CD4-positive, alpha-beta T cell (primary cell): ENCODE results near the gene FEM1A. TPM values are rescaled to one million over a fixed set of nuclear protein-coding genes. Genes with fewer than 3 reads are reported as not detected.
"Not testable (repeated sequence)": the region's sequence is repeated elsewhere in the genome, so short reads cannot be mapped to it uniquely, and the experiment has no call there.

Experiments used
- ATAC-seq: fragments of 200-7000 bp; cut with Tn5 transposase; one replicate; pipeline ENCODE4 v1.10.0; 2022; ENCODE audit warnings: mild to moderate bottlenecking; ENCODE audit not compliant: poor library complexity
- CTCF ChIA-PET: fragments of 350-600 bp; sonication (Branson Sonifier 250); formaldehyde crosslinking; loops from one replicate; lab custom pipeline; 2021; ENCODE audit warnings: antibody characterized with exemption, inconsistent platforms; lab: Charles Lee
- POLR2A ChIA-PET: fragments of 350-600 bp; sonication (Branson Sonifier 250); formaldehyde crosslinking; loops from one replicate; lab custom pipeline; 2021; ENCODE audit warnings: antibody characterized with exemption, inconsistent platforms; lab: Charles Lee
- DNase-seq, 14 experiments: peaks; one replicate each; pipeline ENCODE4 v3.0.0-alpha.2; 2013 to 2020; ENCODE audit warnings: mixed read lengths in 2 of 14
- H3K27ac ChIP-seq, 2 donors: one replicate each; pipeline versions ENCODE4 v1.5.1 to v1.7.0; 2013; ENCODE audit warnings: low read length in 2 of 2, low read depth in 1 of 2, mild to moderate bottlenecking in 1 of 2
- H3K27me3 ChIP-seq, 2 experiments: 1 replicate in 1 of 2; 2 replicates in 1 of 2; pipeline versions ENCODE4 v1.6.1 to v1.7.0; 2013; ENCODE audit warnings: low read length in 2 of 2, control low read depth in 1 of 2, mild to moderate bottlenecking in 1 of 2, moderate library complexity in 1 of 2; ENCODE audit not compliant: insufficient read depth in 2 of 2, control insufficient read depth in 1 of 2
- H3K36me3 ChIP-seq: one replicate; pipeline ENCODE4 v1.6.1; 2013; ENCODE audit warnings: low read length, control low read depth; ENCODE audit not compliant: insufficient read depth
- H3K4me1 ChIP-seq: one replicate; pipeline ENCODE4 v1.6.1; 2013; ENCODE audit warnings: low read length, control low read depth; ENCODE audit not compliant: insufficient read depth
- H3K4me3 ChIP-seq: one replicate; pipeline ENCODE4 v1.5.1; 2013; ENCODE audit warnings: mild to moderate bottlenecking, low read length, moderate library complexity
- H3K9me3 ChIP-seq, 2 experiments: 1 replicate in 1 of 2; 2 replicates in 1 of 2; pipeline versions ENCODE4 v1.6.1 to v1.7.0; 2013; ENCODE audit warnings: low read length in 2 of 2, mild to moderate bottlenecking in 2 of 2, control low read depth in 1 of 2, moderate library complexity in 1 of 2; ENCODE audit not compliant: control insufficient read depth in 1 of 2, insufficient read depth in 1 of 2
- H3K27ac Mint-ChIP-seq: one replicate; pipeline ENCODE4 v1.8.0; 2020; ENCODE audit warnings: mixed read lengths
- H3K27me3 Mint-ChIP-seq: one replicate; pipeline ENCODE4 v1.8.0; 2021; ENCODE audit warnings: mixed read lengths
- H3K36me3 Mint-ChIP-seq: one replicate; pipeline ENCODE4 v1.8.0; 2021; ENCODE audit warnings: low read depth, mixed read lengths
- H3K4me1 Mint-ChIP-seq: one replicate; pipeline ENCODE4 v1.8.0; 2021; ENCODE audit warnings: low read depth, mixed read lengths
- H3K4me3 Mint-ChIP-seq: one replicate; pipeline ENCODE4 v1.8.0; 2020; ENCODE audit warnings: mild to moderate bottlenecking, mixed read lengths
- H3K9me3 Mint-ChIP-seq: one replicate; pipeline ENCODE4 v1.8.0; 2020; ENCODE audit warnings: mixed read lengths
- intact Hi-C, 2 experiments: fragments of 100-400 bp; cut with DNase I in 1 of 2; cut with micrococcal nuclease in 1 of 2; formaldehyde crosslinking; loops; one replicate each; pipeline versions ENCODE4 v1.15.1 to v1.9.0; 2023 to 2025; cut with DNase I, micrococcal nuclease
- total RNA-seq, 174 experiments: library from RNA in 2 of 174; stranded (reverse) in 2 of 174; gene quantifications; one replicate each; pipeline ENCODE4 v1.2.3 and lab custom pipeline; 2021 to 2026
- TF ChIP-seq, protein P1 (sequence below): fragments of 200-600 bp; IDR thresholded peaks from one replicate; pipeline ENCODE4 v1.8.0; 2022; ENCODE audit warnings: antibody characterized with exemption, mild to moderate bottlenecking

FEM1A gene
- total RNA-seq, 2 experiments from 2014 or later: 11.8 to 12.1 TPM

DNA sequence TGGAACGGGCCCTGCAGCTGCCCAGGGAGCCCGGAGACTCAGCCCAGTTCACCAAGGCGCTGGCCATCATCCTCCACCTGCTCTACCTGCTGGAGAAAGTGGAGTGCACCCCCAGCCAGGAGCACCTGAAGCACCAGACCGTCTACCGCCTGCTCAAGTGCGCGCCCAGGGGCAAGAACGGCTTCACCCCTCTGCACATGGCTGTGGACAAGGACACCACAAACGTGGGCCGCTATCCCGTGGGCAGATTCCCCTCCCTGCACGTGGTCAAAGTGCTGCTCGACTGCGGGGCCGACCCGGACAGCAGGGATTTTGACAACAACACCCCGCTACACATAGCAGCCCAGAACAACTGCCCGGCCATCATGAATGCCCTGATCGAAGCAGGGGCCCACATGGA is 1.7 kb downstream of the FEM1A start:
- H3K27me3 Mint-ChIP-seq, H3K9me3 Mint-ChIP-seq, H3K27ac Mint-ChIP-seq, H3K27me3 ChIP-seq, H3K9me3 ChIP-seq, H3K4me3 ChIP-seq, POLR2A ChIA-PET, ATAC-seq: not testable (repeated sequence)
- peak in 1 of 14 experiments; percentile 34 for DNase-seq
- Histone ChIP-seq H3K4me1 (peaks cover 43% of the 10 kb centered on the region), H3K36me3 (peaks cover 42% of the 10 kb centered on the region), H3K27ac (peak overlapping the region in 1 of 2 donors; percentile 59)
- peaks cover 31% of the 10 kb centered on the region for H3K4me1 Mint-ChIP-seq
- peak overlapping the region; percentile 73 for H3K4me3 Mint-ChIP-seq
- peaks cover 39% of the 10 kb centered on the region for H3K36me3 Mint-ChIP-seq
- intact Hi-C loops: loop anchor here in 1 of 2 experiments (10.0 kb wide), 3 partner anchors 318 to 892 kb away; partner anchors contain the start of genes CHAF1A, HDGFL2, HSD11B1L and MICOS13
- CTCF ChIA-PET: interaction anchor here (1.0 kb wide), 1 partner anchor 16 kb away, joined by 3 read pairs; no protein-coding TSS in a partner anchor

DNA sequence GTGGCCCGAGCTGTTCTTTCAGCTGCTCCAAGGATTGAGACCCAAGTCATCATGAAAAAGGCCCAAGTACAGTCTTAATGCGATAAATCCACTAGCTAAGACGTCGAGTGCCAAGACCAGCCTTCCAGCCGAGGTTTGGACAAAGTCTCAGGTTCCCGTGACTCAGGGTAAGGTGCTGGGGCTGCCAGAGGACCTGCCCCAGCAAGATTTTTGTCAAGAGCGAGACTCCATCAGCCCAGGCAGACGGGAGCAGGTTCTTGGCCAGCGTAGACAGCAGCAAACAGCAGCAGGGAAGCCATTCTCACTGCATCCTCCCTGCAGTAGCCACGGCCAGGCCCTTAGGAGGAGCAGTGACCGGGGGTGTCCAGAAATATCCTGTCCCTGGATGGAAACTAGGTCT is 3.4 kb downstream of the FEM1A start:
- H3K27me3 ChIP-seq: no peaks in the 10 kb centered on the region
- Mint-ChIP-seq H3K4me1 (peaks cover 31% of the 10 kb centered on the region), H3K36me3 (peaks cover 43% of the 10 kb centered on the region), H3K27ac (no peak overlapping the region), H3K9me3 (no peaks in the 10 kb centered on the region), H3K4me3 (peak overlapping the region; percentile 60), H3K27me3 (no peaks in the 10 kb centered on the region)
- no peak overlapping the region for H3K27ac ChIP-seq
- H3K9me3 ChIP-seq: peaks cover 0 to 4% of the 10 kb centered on the region in 2 experiments
- no peak overlapping the region for H3K4me3 ChIP-seq
- peaks cover 46% of the 10 kb centered on the region for H3K36me3 ChIP-seq
- H3K4me1 ChIP-seq: peaks cover 43% of the 10 kb centered on the region
- ChIA-PET POLR2A (no interaction called here), CTCF (no interaction called here)
- DNase-seq (no peak), ATAC-seq (no peak)
- intact Hi-C loops: loop anchor here in 1 of 2 experiments (10.0 kb wide), 3 partner anchors 320 to 890 kb away; partner anchors contain the start of genes CHAF1A, HDGFL2, HSD11B1L and MICOS13
- TF ChIP-seq, protein P1, sequence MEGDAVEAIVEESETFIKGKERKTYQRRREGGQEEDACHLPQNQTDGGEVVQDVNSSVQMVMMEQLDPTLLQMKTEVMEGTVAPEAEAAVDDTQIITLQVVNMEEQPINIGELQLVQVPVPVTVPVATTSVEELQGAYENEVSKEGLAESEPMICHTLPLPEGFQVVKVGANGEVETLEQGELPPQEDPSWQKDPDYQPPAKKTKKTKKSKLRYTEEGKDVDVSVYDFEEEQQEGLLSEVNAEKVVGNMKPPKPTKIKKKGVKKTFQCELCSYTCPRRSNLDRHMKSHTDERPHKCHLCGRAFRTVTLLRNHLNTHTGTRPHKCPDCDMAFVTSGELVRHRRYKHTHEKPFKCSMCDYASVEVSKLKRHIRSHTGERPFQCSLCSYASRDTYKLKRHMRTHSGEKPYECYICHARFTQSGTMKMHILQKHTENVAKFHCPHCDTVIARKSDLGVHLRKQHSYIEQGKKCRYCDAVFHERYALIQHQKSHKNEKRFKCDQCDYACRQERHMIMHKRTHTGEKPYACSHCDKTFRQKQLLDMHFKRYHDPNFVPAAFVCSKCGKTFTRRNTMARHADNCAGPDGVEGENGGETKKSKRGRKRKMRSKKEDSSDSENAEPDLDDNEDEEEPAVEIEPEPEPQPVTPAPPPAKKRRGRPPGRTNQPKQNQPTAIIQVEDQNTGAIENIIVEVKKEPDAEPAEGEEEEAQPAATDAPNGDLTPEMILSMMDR: no peak

DNA sequence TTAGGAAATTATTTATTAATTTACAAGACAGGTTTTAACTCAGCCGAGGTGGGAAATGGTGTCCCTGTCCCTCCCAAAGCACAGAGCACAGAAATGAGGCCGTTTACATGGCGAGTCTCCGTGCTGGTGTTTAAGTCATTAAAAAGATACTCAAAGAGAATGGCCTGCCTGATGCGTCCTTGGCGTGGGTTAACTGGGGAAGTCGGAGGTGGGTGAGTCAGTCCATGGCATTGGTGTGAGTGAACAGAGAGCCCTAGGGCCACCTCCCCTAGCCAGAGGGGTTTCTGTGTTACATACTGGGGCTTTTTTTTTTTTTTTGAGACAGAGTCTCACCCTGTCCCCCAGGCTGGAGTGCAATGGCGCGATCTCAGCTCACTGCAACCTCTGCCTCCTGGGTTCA is 3.9 kb downstream of the FEM1A start:
- Histone ChIP-seq H3K4me3 (no peak overlapping the region), H3K36me3 (peaks cover 46% of the 10 kb centered on the region), H3K4me1 (peaks cover 43% of the 10 kb centered on the region), H3K9me3 (peaks cover 0 to 4% of the 10 kb centered on the region in 2 experiments), H3K27me3 (no peaks in the 10 kb centered on the region), H3K27ac (no peak overlapping the region)
- no peak for ATAC-seq
- Mint-ChIP-seq H3K4me3 (peak overlapping the region; percentile 60), H3K27ac (no peak overlapping the region), H3K27me3 (no peaks in the 10 kb centered on the region), H3K9me3 (no peaks in the 10 kb centered on the region), H3K36me3 (peaks cover 43% of the 10 kb centered on the region), H3K4me1 (peaks cover 31% of the 10 kb centered on the region)
- no peak for DNase-seq
- ChIA-PET CTCF (interaction anchor here (0.7 kb wide), 1 partner anchor 71 kb away, joined by 3 read pairs; no protein-coding TSS in a partner anchor), POLR2A (no interaction called here)
- intact Hi-C loops: loop anchor here in 1 of 2 experiments (10.0 kb wide), 3 partner anchors 321 to 889 kb away; partner anchors contain the start of genes CHAF1A, HDGFL2, HSD11B1L and MICOS13
- TF ChIP-seq, protein P1: no peak
